DND-41 (cell line): ENCODE data around the gene NDN.

Experiments
- ATAC-seq: fragments of 200-7000 bp; cut with Tn5 transposase; 3 replicates; pipeline ENCODE4 v1.9.1; 2021; ENCODE audit warnings: low read depth; ENCODE audit not compliant: insufficient read depth
- DNase-seq: peaks from one replicate; pipeline ENCODE4 v3.0.0-alpha.2; 2020
- H2AFZ ChIP-seq: 2 replicates; pipeline ENCODE4 v1.6.0; 2012; ENCODE audit warnings: low read depth, low read length
- H3K27ac ChIP-seq: 2 replicates; pipeline ENCODE4 v1.5.1; 2012; ENCODE audit warnings: low read length, inconsistent platforms
- H3K27me3 ChIP-seq: fragments of 200-600 bp; sonication (generic); 2 replicates; pipeline ENCODE4 v1.6.0; 2012; ENCODE audit warnings: low read length, mild to moderate bottlenecking, inconsistent platforms; ENCODE audit not compliant: insufficient read depth, poor library complexity
- H3K36me3 ChIP-seq: 2 replicates; pipeline ENCODE4 v1.5.1; 2012; ENCODE audit warnings: low read length, inconsistent platforms; ENCODE audit not compliant: insufficient read depth
- H3K4me1 ChIP-seq: 2 replicates; pipeline ENCODE4 v1.5.1; 2012; ENCODE audit warnings: mild to moderate bottlenecking, low read length; ENCODE audit not compliant: insufficient read depth
- H3K4me2 ChIP-seq: 2 replicates; pipeline ENCODE4 v1.6.0; 2012; ENCODE audit warnings: mild to moderate bottlenecking, moderate library complexity, low read length, inconsistent platforms; ENCODE audit not compliant: insufficient read depth
- H3K4me3 ChIP-seq, 2 experiments: fragments of 200-600 bp in 1 of 2; shearing (Covaris generic) in 1 of 2; 2 replicates each; pipeline ENCODE4 v1.5.1; 2012 to 2016; ENCODE audit warnings: inconsistent platforms in 2 of 2, low read length in 2 of 2, mild to moderate bottlenecking in 2 of 2, low read depth in 1 of 2, moderate library complexity in 1 of 2
- H3K79me2 ChIP-seq: 2 replicates; pipeline ENCODE4 v1.6.0; 2012; ENCODE audit warnings: low read length, inconsistent platforms; ENCODE audit not compliant: insufficient read depth
- H3K9ac ChIP-seq: 2 replicates; pipeline ENCODE4 v1.6.0; 2012; ENCODE audit warnings: low read depth, mild to moderate bottlenecking, inconsistent platforms, low read length, moderate library complexity
- H3K9me3 ChIP-seq: 2 replicates; pipeline ENCODE4 v1.5.1; 2012; ENCODE audit warnings: low read length, moderate library complexity, mild to moderate bottlenecking, inconsistent platforms; ENCODE audit not compliant: insufficient read depth, severe bottlenecking
- H4K20me1 ChIP-seq: 2 replicates; pipeline ENCODE4 v1.6.0; 2012; ENCODE audit warnings: low read length; ENCODE audit not compliant: insufficient read depth
- EZH2 ChIP-seq: IDR thresholded peaks from 3 replicates; pipeline ENCODE4 v1.6.1; 2012; ENCODE audit warnings: borderline replicate concordance, low read depth, mild to moderate bottlenecking, moderate library complexity, low read length, inconsistent platforms; ENCODE audit not compliant: severe bottlenecking
- TF ChIP-seq, protein P1 (sequence below): IDR thresholded peaks from 2 replicates; pipeline ENCODE4 v1.5.1; 2012; ENCODE audit warnings: borderline replicate concordance, low read length, moderate library complexity, mild to moderate bottlenecking; ENCODE audit not compliant: poor library complexity, severe bottlenecking; ENCODE audit errors: extremely low read depth

Gene NDN

DNA sequence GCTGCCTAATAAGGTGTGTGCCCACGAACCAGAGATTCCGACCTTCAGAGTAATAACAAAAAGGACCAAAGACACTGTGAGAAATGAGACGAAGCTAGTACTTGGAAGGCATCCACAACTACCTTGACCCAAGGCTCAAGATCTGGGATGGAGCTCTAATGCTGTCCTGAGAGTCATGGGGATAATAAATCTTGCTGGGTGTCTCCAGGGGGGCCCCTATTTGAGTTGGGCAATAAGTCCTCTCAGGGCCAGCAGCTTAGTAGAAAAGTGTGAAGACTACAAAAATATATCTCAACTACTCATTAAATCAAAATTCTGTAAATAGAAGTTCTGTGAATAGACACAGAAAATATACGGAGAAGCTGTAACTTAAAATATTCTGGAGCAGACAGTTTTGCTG is 2.9 kb upstream of the NDN start:
- Histone ChIP-seq H3K4me1 (no peaks in the 10 kb centered on the region), H3K27me3 (no peaks in the 10 kb centered on the region), H3K79me2 (no peaks in the 10 kb centered on the region), H4K20me1 (no peaks in the 10 kb centered on the region), H3K9ac (no peak overlapping the region), H2AFZ (no peak overlapping the region), H3K4me2 (no peak overlapping the region), H3K9me3 (peaks cover under 1% of the 10 kb centered on the region), H3K4me3 (no peak overlapping the region), H3K36me3 (no peaks in the 10 kb centered on the region), H3K27ac (no peak overlapping the region)
- no peak for DNase-seq
- TF ChIP-seq EZH2 = no peak
- TF ChIP-seq, protein P1, sequence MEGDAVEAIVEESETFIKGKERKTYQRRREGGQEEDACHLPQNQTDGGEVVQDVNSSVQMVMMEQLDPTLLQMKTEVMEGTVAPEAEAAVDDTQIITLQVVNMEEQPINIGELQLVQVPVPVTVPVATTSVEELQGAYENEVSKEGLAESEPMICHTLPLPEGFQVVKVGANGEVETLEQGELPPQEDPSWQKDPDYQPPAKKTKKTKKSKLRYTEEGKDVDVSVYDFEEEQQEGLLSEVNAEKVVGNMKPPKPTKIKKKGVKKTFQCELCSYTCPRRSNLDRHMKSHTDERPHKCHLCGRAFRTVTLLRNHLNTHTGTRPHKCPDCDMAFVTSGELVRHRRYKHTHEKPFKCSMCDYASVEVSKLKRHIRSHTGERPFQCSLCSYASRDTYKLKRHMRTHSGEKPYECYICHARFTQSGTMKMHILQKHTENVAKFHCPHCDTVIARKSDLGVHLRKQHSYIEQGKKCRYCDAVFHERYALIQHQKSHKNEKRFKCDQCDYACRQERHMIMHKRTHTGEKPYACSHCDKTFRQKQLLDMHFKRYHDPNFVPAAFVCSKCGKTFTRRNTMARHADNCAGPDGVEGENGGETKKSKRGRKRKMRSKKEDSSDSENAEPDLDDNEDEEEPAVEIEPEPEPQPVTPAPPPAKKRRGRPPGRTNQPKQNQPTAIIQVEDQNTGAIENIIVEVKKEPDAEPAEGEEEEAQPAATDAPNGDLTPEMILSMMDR = no peak
- ATAC-seq = no peak

DNA sequence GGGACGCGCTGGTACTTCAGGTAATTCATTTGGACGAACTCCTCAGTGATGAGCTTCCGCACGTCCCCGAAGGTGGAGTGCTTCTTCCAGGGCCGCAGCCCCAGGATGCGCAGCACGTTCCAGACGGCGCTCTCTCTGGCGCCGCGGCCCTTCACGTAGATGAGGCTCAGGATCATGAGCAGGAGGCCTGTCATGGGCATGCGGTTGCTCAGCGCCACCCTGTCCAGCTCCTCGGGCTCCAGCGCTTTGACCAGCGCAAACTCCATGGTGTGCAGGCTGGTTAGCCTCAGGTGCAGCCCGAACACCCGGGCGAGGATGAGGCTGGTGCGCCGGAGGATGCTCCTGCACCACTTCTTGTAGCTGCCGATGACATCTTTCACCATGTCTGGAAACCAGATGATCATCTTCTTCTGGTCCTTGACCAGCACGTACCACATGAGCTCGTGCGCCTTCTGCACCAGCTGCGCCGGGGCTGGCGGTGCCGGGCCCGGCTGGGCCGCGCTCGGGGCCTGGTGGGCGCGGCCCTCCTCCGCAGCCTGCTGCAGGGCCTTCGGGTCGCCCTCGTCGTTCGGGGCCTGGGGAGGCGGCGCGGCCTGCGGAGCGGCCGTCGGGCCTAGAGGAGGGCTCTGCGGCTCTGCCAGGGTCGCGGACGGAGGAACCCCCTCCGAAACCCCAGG is 501 bp downstream of the NDN start:
- Histone ChIP-seq H3K27me3 (peaks cover 3% of the 10 kb centered on the region), H3K4me2 (no peak overlapping the region), H2AFZ (no peak overlapping the region), H4K20me1 (no peaks in the 10 kb centered on the region), H3K9ac (no peak overlapping the region), H3K79me2 (no peaks in the 10 kb centered on the region), H3K27ac (no peak overlapping the region), H3K9me3 (no peaks in the 10 kb centered on the region), H3K4me1 (no peaks in the 10 kb centered on the region), H3K36me3 (no peaks in the 10 kb centered on the region), H3K4me3 (no peak overlapping the region)
- ATAC-seq (no peak), DNase-seq (no peak)
- no peak for TF ChIP-seq EZH2
- TF ChIP-seq, protein P1 = no peak

DNA sequence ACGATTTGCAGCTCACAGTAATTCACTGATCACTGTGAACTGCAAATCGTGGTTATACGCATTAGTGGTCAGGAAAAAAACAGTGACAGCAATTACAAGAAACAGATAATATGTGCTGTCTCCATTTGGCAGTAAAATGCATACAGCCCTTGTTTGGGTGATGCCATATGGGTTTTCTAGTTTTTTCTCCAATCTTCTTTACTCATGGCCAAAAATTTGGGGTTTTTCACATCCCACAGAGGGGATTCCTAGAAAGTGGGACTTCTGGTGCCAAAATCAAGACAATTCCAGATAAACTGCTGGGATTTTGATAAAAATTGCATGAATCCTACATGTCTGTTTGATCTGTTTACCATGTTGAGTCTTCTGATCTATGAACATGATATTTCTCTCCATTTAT is 15.6 kb downstream of the NDN start:
- no peaks in the 10 kb centered on the region for H3K27me3 ChIP-seq
- no peaks in the 10 kb centered on the region for H4K20me1 ChIP-seq
- DNase-seq (no peak), ATAC-seq (no peak)
- no peaks in the 10 kb centered on the region for H3K36me3 ChIP-seq
- no peak overlapping the region for H2AFZ ChIP-seq
- no peaks in the 10 kb centered on the region for H3K9me3 ChIP-seq
- no peaks in the 10 kb centered on the region for H3K79me2 ChIP-seq
- no peak overlapping the region for H3K27ac ChIP-seq
- no peak overlapping the region for H3K4me3 ChIP-seq
- H3K9ac ChIP-seq = no peak overlapping the region
- TF ChIP-seq, protein P1 = no peak
- no peak for TF ChIP-seq EZH2
- H3K4me1 ChIP-seq = no peaks in the 10 kb centered on the region
- no peak overlapping the region for H3K4me2 ChIP-seq
